Transverse colon (tissue), 4 donors: ENCODE results near the gene DOCK9.

Experiments used
- CTCF ChIP-seq, 5 experiments: fragments of 200-600 bp in 3 of 5; fragments of 450-650 bp in 2 of 5; sonication (generic) in 3 of 5; IDR thresholded peaks; 1 replicate in 2 of 5; 2 replicates in 3 of 5; pipeline ENCODE4 v1.5.1; 2016 to 2017; ENCODE audit warnings: antibody characterized with exemption in 5 of 5, inconsistent platforms in 3 of 5, mild to moderate bottlenecking in 2 of 5, moderate library complexity in 1 of 5
- POLR2A ChIP-seq: fragments of 450-650 bp; IDR thresholded peaks from one replicate; pipeline ENCODE4 v1.6.1; 2016; ENCODE audit warnings: antibody characterized with exemption, mild to moderate bottlenecking, moderate library complexity
- POLR2AphosphoS5 ChIP-seq, 3 donors: sonication (generic); formaldehyde crosslinking; IDR thresholded peaks; one replicate each; pipeline ENCODE4 v1.6.1; 2016; ENCODE audit warnings: antibody characterized with exemption in 3 of 3

DNA sequence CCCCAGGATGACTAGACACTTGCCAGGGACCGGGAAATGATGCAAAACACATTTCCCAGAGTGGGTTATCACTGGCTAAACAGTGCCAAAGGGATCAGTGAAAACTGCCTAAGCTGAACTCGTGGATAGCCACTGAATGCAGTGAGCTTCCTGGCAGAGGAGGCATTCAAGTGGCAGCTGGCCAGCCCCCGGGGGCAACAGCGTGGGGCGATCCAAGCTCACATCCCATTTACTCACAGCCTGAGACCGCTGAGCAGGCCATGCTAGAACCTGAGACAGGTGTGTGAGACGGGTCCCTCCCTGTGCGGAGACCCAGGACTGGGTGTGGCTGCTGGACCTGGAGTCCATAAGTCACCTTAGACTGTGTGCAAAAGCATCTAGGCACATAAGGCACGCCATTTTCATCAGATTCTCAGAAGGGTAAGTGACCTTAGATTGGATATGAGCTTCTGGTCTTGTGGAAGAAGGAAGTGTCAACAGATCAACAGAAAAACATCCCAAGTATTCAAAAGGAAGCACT, 173.5 kb downstream of the DOCK9 start:
- TF ChIP-seq CTCF (IDR thresholded peaks at IDR 0.05): no peak
- no peak for TF ChIP-seq POLR2AphosphoS5 (IDR thresholded peaks at IDR 0.05)
- TF ChIP-seq POLR2A: no peak
